Cardiac fibroblast (primary cell): ENCODE measurements around the gene NGEF.

Experiments used
- DNase-seq, 2 donors: peaks; one replicate each; pipeline versions ENCODE4 v3.0.0 to v3.0.0-alpha.2; 2010; ENCODE audit warnings: low read depth in 2 of 2
- H3K4me3 ChIP-seq, 2 donors: replicated peaks in 1 of 2; 1 replicate in 1 of 2; 2 replicates in 1 of 2; pipeline ENCODE4 v1.5.1; 2011; ENCODE audit warnings: low read depth in 2 of 2, low read length in 2 of 2, mild to moderate bottlenecking in 2 of 2, moderate library complexity in 1 of 2
- TF ChIP-seq, protein P1 (sequence below): IDR thresholded peaks from one replicate; pipeline ENCODE4 v1.5.1; 2011; ENCODE audit warnings: low read depth, mild to moderate bottlenecking, low read length, inconsistent platforms

NGEF gene

DNA sequence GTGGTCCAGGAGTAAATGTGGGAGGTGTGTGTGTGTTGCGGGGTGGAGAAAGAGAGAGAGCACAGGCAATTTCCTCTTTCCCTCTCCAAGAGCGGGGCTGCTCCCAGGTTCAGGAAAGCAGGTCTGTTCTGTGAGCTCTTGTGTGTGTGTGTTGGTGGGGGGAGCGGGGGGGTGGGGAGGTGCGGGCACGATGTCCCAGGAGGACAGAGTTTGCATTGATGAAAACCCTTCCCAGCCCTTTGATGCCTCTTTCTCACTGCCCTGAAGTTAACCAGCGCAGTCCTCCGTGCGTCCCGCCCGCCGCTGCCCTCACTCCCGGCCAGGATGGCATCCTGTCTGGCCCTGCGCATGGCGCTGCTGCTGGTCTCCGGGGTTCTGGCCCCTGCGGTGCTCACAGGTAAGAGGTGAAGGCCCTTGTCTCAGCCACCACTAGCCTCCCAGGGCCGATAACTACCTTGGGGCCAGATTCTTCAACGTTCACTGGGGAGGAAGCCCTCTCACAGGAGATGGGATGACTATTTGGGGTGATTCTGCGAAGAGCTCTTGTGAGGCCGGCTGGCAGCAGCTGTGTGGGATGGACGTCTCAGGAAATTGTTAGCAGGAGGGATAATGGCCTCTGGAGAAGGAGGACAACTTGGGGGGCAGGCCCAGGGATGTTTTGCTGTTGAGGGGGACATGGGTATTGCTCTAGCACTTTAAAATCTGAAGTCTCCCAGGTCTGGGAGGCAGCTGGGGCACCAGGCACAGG, 142.9 kb downstream of the NGEF start, which contains the start of gene SNORC:
SNORC (plus strand) TSS at position 247 of the 748 bp plus-strand sequence; CDS start at position 325, 78 bp downstream.
- DNase-seq, result no peak
- TF ChIP-seq, protein P1, sequence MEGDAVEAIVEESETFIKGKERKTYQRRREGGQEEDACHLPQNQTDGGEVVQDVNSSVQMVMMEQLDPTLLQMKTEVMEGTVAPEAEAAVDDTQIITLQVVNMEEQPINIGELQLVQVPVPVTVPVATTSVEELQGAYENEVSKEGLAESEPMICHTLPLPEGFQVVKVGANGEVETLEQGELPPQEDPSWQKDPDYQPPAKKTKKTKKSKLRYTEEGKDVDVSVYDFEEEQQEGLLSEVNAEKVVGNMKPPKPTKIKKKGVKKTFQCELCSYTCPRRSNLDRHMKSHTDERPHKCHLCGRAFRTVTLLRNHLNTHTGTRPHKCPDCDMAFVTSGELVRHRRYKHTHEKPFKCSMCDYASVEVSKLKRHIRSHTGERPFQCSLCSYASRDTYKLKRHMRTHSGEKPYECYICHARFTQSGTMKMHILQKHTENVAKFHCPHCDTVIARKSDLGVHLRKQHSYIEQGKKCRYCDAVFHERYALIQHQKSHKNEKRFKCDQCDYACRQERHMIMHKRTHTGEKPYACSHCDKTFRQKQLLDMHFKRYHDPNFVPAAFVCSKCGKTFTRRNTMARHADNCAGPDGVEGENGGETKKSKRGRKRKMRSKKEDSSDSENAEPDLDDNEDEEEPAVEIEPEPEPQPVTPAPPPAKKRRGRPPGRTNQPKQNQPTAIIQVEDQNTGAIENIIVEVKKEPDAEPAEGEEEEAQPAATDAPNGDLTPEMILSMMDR, result no peak
- no peak within 1 kb of the TSS for H3K4me3 ChIP-seq

DNA sequence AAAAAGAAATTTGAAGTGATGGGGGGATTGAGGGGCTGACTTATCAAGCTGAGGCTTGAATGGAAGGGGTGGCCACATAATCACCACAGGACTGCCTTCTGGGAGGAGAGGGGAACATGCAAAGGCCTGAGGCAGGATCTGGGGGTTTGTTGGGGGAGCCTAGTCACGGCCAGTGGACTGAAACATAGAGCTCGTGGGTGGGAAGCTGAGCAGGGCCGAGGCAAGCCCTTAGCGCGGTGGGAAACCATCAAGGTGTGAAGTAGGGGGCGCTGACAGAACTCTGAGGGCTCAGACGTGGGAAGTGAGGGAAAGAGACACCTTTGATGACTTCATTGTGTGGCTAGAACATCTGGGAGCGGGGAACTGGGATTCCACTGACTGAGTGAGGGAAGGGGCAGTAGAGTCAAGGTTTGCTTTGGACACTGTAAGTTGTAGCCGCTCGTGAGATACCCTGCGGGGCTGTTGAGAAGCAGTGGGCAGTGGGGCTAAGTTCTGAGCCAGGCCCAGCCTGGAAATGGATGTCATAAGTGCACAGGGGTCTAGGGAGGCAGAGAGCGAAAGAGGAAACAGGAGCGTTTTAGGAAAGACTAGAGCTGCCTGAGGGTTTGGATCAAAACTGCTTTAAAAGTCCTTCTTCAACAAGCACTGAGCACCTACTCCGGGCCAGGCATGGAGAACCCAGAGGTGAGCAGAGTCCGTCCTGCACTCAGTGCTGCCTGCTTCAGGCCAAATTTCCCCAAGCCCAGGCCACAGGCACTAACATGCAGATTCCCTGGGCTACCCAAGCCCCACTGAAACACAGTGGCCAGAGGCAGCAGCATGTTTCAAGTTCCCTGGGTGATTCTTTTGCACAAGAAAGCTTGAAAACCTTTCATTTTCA, 143.7 kb downstream of the NGEF start:
- no peak for DNase-seq
- TF ChIP-seq, protein P1, result no peak
- H3K4me3 ChIP-seq, result no peak overlapping the region

DNA sequence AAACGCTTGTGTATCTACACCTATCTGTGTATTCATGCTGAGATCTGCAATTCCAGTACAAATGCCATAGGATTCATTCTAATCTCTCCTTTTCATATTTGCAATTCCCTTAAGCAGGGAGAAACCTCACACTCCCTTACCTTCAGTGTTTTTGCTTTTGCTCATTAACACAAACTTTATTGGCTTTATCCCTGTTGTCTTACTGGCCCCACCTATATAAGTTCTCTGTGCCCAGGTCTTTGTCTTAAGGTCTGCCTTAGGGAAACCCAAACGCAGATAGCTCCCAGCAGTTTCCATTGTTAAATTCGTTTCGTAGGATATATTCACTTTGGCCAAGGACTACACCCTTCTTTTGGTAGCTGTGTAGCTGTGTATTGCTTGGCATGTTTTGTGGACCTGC, 147.0 kb downstream of the NGEF start:
- DNase-seq, result no peak
- no peak overlapping the region for H3K4me3 ChIP-seq
- TF ChIP-seq, protein P1, result no peak

DNA sequence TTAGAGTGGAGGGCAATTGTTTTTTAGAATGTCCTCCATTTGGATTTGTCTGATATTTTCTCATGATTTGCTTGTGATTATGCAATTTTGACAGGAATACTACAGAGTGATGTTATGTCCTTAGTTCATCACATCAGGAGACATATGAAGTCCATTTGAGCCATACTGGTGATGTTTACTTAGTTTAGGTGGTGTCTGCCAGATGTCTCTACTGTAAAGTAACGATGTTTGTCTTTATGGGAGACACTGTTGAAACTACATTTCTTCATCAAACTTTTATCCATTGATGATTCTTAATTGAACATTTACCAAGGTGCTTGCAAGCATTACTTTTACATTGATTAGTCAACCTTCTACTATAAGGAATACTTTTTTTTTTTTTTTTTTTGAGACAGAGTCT, 147.9 kb downstream of the NGEF start:
- no peak overlapping the region for H3K4me3 ChIP-seq
- TF ChIP-seq, protein P1, result no peak
- DNase-seq, result no peak

DNA sequence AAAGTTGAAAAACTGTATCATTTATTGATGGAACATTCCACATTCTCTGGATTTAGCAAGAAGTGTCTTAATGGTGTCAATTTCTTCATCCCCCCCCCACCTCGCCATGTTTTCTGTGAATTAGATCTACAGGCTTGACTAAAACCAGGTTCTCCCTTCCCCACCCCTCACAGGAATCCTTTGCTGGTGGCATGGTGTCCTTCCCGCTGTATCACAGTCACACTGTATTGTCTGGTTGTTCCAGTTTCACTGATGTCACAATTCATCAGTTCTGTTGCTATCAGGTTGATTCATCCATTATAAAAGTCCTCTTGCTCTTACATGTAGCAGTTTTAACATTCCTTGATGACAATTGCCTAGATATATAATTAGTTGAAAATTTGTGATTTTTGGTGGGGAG, 149.1 kb downstream of the NGEF start:
- TF ChIP-seq, protein P1, result no peak
- DNase-seq, result no peak
- H3K4me3 ChIP-seq, result no peak overlapping the region

DNA sequence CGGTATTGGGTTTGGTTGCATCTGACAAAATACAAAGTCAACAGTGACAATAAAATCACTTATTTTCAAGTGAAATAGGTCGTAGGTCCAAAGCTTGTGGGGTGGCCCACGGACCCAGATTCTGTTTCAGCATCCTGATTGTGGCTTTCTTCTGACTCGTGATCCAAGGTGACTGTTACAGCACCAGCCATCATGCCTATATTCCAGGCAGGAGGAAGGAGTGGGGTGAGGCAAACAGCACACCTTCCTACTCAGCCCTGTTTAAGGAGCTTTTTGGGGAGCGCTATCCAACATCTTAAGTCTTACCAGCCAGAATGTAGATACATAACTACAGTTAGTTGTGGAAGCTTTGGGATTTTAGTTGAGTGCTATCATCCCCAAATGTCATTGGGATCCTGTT, 151.7 kb downstream of the NGEF start:
- TF ChIP-seq, protein P1, result no peak
- no peak overlapping the region for H3K4me3 ChIP-seq

More for the DNA sequence above, 151.7 kb downstream of the NGEF start:
- DNase-seq, result no peak
